ENCODE data around the gene GALNT17.

DNA sequence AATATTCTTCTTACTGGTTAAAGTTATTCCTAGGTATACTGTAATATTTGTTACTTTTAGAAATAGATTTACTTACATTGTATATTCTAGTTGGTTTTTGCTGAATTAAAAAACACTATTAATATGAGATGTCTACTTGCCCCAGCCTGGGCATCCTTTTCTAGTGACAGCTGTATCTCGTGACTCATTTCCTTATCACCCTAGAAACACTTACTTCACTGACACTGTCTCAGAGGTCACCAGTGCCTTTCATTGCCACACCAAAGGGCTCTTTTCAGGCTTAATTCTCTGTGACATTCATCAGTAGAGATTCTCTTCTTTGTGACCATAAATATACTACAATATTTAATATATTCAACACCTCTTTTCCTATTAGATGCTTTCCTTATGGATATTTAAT, 194.7 kb downstream of the GALNT17 start:
- TF ChIP-seq POLR2A (IDR thresholded peaks at IDR 0.05) (no peak), POLR2AphosphoS5 (IDR thresholded peaks at IDR 0.05) (no peak)
- TF ChIP-seq, protein P1, sequence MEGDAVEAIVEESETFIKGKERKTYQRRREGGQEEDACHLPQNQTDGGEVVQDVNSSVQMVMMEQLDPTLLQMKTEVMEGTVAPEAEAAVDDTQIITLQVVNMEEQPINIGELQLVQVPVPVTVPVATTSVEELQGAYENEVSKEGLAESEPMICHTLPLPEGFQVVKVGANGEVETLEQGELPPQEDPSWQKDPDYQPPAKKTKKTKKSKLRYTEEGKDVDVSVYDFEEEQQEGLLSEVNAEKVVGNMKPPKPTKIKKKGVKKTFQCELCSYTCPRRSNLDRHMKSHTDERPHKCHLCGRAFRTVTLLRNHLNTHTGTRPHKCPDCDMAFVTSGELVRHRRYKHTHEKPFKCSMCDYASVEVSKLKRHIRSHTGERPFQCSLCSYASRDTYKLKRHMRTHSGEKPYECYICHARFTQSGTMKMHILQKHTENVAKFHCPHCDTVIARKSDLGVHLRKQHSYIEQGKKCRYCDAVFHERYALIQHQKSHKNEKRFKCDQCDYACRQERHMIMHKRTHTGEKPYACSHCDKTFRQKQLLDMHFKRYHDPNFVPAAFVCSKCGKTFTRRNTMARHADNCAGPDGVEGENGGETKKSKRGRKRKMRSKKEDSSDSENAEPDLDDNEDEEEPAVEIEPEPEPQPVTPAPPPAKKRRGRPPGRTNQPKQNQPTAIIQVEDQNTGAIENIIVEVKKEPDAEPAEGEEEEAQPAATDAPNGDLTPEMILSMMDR (IDR thresholded peaks at IDR 0.05), result no peak

Measured in prostate gland (tissue), 2 donors.